ENCODE results near the gene BPIFB1. TPM values are rescaled to one million over a fixed set of nuclear protein-coding genes. Genes with fewer than 3 reads are reported as not detected.

Gene BPIFB1
- total RNA-seq, 1 donor from 2014 or later, result not detected

GRCh38 chr20:33239418-33239817 lies 43.6 kb upstream of the BPIFB1 start:
- no peak for TF ChIP-seq CTCF (IDR thresholded peaks at IDR 0.05; ENCODE audit: partially characterized antibody, unreplicated experiment)
- DNase-seq, result no peak
- peaks cover 9% of the 10 kb centered on the region for H3K9me3 Mint-ChIP-seq (ENCODE audit: unreplicated experiment)
- no peak overlapping the region for H3K27ac Mint-ChIP-seq (ENCODE audit: unreplicated experiment)
- H3K27me3 Mint-ChIP-seq (ENCODE audit: unreplicated experiment), result peaks cover 14% of the 10 kb centered on the region
- no peak overlapping the region for H3K4me3 Mint-ChIP-seq (ENCODE audit: unreplicated experiment)
- H3K4me1 Mint-ChIP-seq (ENCODE audit: low read depth, unreplicated experiment), result peaks cover 14% of the 10 kb centered on the region
- peaks cover 7% of the 10 kb centered on the region for H3K36me3 Mint-ChIP-seq (ENCODE audit: unreplicated experiment)

- no peak for TF ChIP-seq CTCF (IDR thresholded peaks at IDR 0.05; ENCODE audit: partially characterized antibody, unreplicated experiment)
- no peak overlapping the region for H3K4me3 Mint-ChIP-seq (ENCODE audit: unreplicated experiment)
Observed at GRCh38 chr20:33239979-33240736, 42.9 kb upstream of the BPIFB1 start.

GRCh38 chr20:33240923-33241322 lies 42.1 kb upstream of the BPIFB1 start:
- Mint-ChIP-seq H3K4me3 (ENCODE audit: unreplicated experiment) (no peak overlapping the region), H3K27me3 (ENCODE audit: unreplicated experiment) (peaks cover 17% of the 10 kb centered on the region), H3K27ac (ENCODE audit: unreplicated experiment) (no peak overlapping the region), H3K9me3 (ENCODE audit: unreplicated experiment) (peaks cover 9% of the 10 kb centered on the region), H3K36me3 (ENCODE audit: unreplicated experiment) (peaks cover 14% of the 10 kb centered on the region), H3K4me1 (ENCODE audit: low read depth, unreplicated experiment) (peaks cover 14% of the 10 kb centered on the region)
- no peak for DNase-seq
- TF ChIP-seq CTCF (IDR thresholded peaks at IDR 0.05; ENCODE audit: partially characterized antibody, unreplicated experiment), result no peak

More at GRCh38 chr20:33239979-33240736, 42.9 kb upstream of the BPIFB1 start:
- Mint-ChIP-seq H3K9me3 (ENCODE audit: unreplicated experiment) (peaks cover 9% of the 10 kb centered on the region), H3K4me1 (ENCODE audit: low read depth, unreplicated experiment) (peaks cover 14% of the 10 kb centered on the region), H3K27me3 (ENCODE audit: unreplicated experiment) (peaks cover 14% of the 10 kb centered on the region), H3K36me3 (ENCODE audit: unreplicated experiment) (peaks cover 14% of the 10 kb centered on the region), H3K27ac (ENCODE audit: unreplicated experiment) (no peak overlapping the region)
- no peak for DNase-seq

- peaks cover 14% of the 10 kb centered on the region for H3K36me3 Mint-ChIP-seq (ENCODE audit: unreplicated experiment)
Observed at GRCh38 chr20:33242319-33243100, 40.5 kb upstream of the BPIFB1 start.

More at GRCh38 chr20:33242319-33243100, 40.5 kb upstream of the BPIFB1 start:
- no peak overlapping the region for H3K4me3 Mint-ChIP-seq (ENCODE audit: unreplicated experiment)
- peaks cover 8% of the 10 kb centered on the region for H3K9me3 Mint-ChIP-seq (ENCODE audit: unreplicated experiment)
- H3K27me3 Mint-ChIP-seq (ENCODE audit: unreplicated experiment), result peaks cover 18% of the 10 kb centered on the region
- H3K4me1 Mint-ChIP-seq (ENCODE audit: low read depth, unreplicated experiment), result peaks cover 16% of the 10 kb centered on the region
- no peak for DNase-seq
- H3K27ac Mint-ChIP-seq (ENCODE audit: unreplicated experiment), result peak overlapping the region; percentile 45
- no peak for TF ChIP-seq CTCF (IDR thresholded peaks at IDR 0.05; ENCODE audit: partially characterized antibody, unreplicated experiment)

Measured in glutamatergic neuron (in vitro differentiated cells).